H1 (cell line): ENCODE measurements around the gene CHRDL2. TPM values are rescaled to one million over a fixed set of nuclear protein-coding genes. Genes with fewer than 3 reads are reported as not detected.

Experiments
- CTCF ChIA-PET: fragments of 300-600 bp; sonication (Branson Sonifier 250); formaldehyde crosslinking; loops from one replicate; lab custom pipeline; 2021; ENCODE audit not compliant: partially characterized antibody; lab: Charles Lee
- POLR2A ChIA-PET: fragments of 300-600 bp; sonication (Branson Sonifier 250); formaldehyde crosslinking; loops from one replicate; lab custom pipeline; 2021; ENCODE audit warnings: inconsistent platforms; ENCODE audit not compliant: partially characterized antibody; lab: Charles Lee
- DNase-seq, 2 experiments: peaks; one replicate each; pipeline versions ENCODE4 v3.0.0 to v3.0.0-alpha.2; 2010 to 2022; ENCODE audit warnings: low spot score in 2 of 2, low read depth in 1 of 2, mixed read lengths in 1 of 2
- FAIRE-seq: peaks from 2 replicates; lab custom pipeline; 2011; peaks lifted over from hg19 to GRCh38; lab: Jason Lieb, UNC
- H2AFZ ChIP-seq: 2 replicates; pipeline ENCODE4 v1.8.1; 2012; ENCODE audit warnings: low read length, inconsistent platforms
- H2AK5ac ChIP-seq: 2 replicates; pipeline ENCODE4 v1.6.1; 2013; ENCODE audit warnings: low read depth, low read length
- H2BK120ac ChIP-seq: replicated peaks from 2 replicates; pipeline ENCODE3; 2013; ENCODE audit warnings: low read depth, low read length, inconsistent platforms
- H2BK12ac ChIP-seq: 2 replicates; pipeline ENCODE4 v1.6.1; 2013; ENCODE audit warnings: low read depth, low read length
- H2BK15ac ChIP-seq: 2 replicates; pipeline ENCODE4 v1.6.1; 2013; ENCODE audit warnings: low read length
- H2BK20ac ChIP-seq: 2 replicates; pipeline ENCODE4 v1.6.1; 2013; ENCODE audit warnings: low read length
- H2BK5ac ChIP-seq: 2 replicates; pipeline ENCODE4 v1.6.1; 2013; ENCODE audit warnings: low read depth, low read length
- H3K14ac ChIP-seq: 2 replicates; pipeline ENCODE4 v1.6.1; 2013; ENCODE audit warnings: inconsistent platforms; ENCODE audit not compliant: insufficient read length
- H3K18ac ChIP-seq: 2 replicates; pipeline ENCODE4 v1.6.1; 2013; ENCODE audit warnings: low read length; ENCODE audit errors: extremely low read depth
- H3K23ac ChIP-seq: 2 replicates; pipeline ENCODE4 v1.6.1; 2013; ENCODE audit warnings: inconsistent platforms; ENCODE audit not compliant: insufficient read length
- H3K23me2 ChIP-seq: 2 replicates; pipeline ENCODE4 v1.6.1; 2013; ENCODE audit warnings: low read depth, low read length
- H3K27ac ChIP-seq: 2 replicates; pipeline ENCODE4 v1.6.1; 2011; ENCODE audit warnings: low read depth, low read length, inconsistent platforms
- H3K27me3 ChIP-seq, 4 experiments: replicated peaks in 1 of 4; 1 replicate in 1 of 4; 2 replicates in 3 of 4; pipeline versions ENCODE4 v1.6.1 to v1.8.1; 2011 to 2013; ENCODE audit warnings: low read length in 3 of 4, mild to moderate bottlenecking in 3 of 4, inconsistent platforms in 2 of 4, mixed read lengths in 2 of 4, moderate library complexity in 1 of 4; ENCODE audit not compliant: control insufficient read depth in 3 of 4, insufficient read depth in 3 of 4; ENCODE audit errors: extremely low read depth in 1 of 4
- H3K36me3 ChIP-seq, 4 experiments: 2 replicates each; pipeline versions ENCODE4 v1.6.1 to v1.8.1; 2011 to 2013; ENCODE audit warnings: mild to moderate bottlenecking in 4 of 4, low read length in 3 of 4, moderate library complexity in 2 of 4, control low read depth in 1 of 4, inconsistent platforms in 1 of 4; ENCODE audit not compliant: insufficient read depth in 4 of 4, control insufficient read depth in 2 of 4
- H3K4ac ChIP-seq: replicated peaks from 2 replicates; pipeline ENCODE3; 2013; ENCODE audit warnings: low read length, low read depth, mixed read lengths, inconsistent platforms; ENCODE audit not compliant: insufficient read length
- H3K4me1 ChIP-seq, 4 experiments: replicated peaks in 1 of 4; 1 replicate in 1 of 4; 2 replicates in 3 of 4; pipeline versions ENCODE4 v1.6.1 to v1.8.1; 2011 to 2013; ENCODE audit warnings: low read length in 3 of 4, inconsistent platforms in 2 of 4, mixed read lengths in 1 of 4; ENCODE audit not compliant: insufficient read depth in 4 of 4, control insufficient read depth in 3 of 4
- H3K4me2 ChIP-seq, 2 experiments: 2 replicates each; pipeline versions ENCODE4 v1.6.1 to v1.8.1; 2011 to 2013; ENCODE audit warnings: low read depth in 2 of 2, low read length in 2 of 2, control low read depth in 1 of 2, inconsistent platforms in 1 of 2, mild to moderate bottlenecking in 1 of 2; ENCODE audit not compliant: insufficient read depth in 1 of 2
- H3K4me3 ChIP-seq, 4 experiments: fragments of 200-600, 300-600 bp in 1 of 4; sonication (generic), shearing (Covaris generic), sonication (Bioruptor Twin) in 1 of 4; 2 replicates each; pipeline versions ENCODE4 v1.5.1 to v1.8.1; 2011 to 2016; ENCODE audit warnings: low read length in 4 of 4, low read depth in 3 of 4, control low read depth in 2 of 4, inconsistent platforms in 2 of 4, mild to moderate bottlenecking in 2 of 4, mixed read lengths in 1 of 4, moderate library complexity in 1 of 4; ENCODE audit not compliant: insufficient read depth in 2 of 4; ENCODE audit errors: extremely low read depth in 1 of 4
- H3K56ac ChIP-seq: replicated peaks from 2 replicates; pipeline ENCODE3; 2013; ENCODE audit warnings: low read depth, mild to moderate bottlenecking, mixed read lengths, low read length, inconsistent platforms; ENCODE audit not compliant: insufficient read length
- H3K79me1 ChIP-seq: 2 replicates; pipeline ENCODE4 v1.6.1; 2013; ENCODE audit warnings: low read depth, low read length, control low read depth
- H3K79me2 ChIP-seq, 2 experiments: 2 replicates each; pipeline versions ENCODE4 v1.6.1 to v1.8.1; 2012 to 2013; ENCODE audit warnings: low read length in 2 of 2, mild to moderate bottlenecking in 2 of 2, inconsistent platforms in 1 of 2; ENCODE audit not compliant: insufficient read depth in 2 of 2, control insufficient read depth in 1 of 2
- H3K9ac ChIP-seq, 4 experiments: replicated peaks in 1 of 4; 1 replicate in 1 of 4; 2 replicates in 3 of 4; pipeline versions ENCODE4 v1.6.1 to v1.8.1; 2011 to 2013; ENCODE audit warnings: low read depth in 3 of 4, low read length in 3 of 4, control low read depth in 2 of 4, mild to moderate bottlenecking in 2 of 4, moderate library complexity in 2 of 4, inconsistent platforms in 1 of 4; ENCODE audit errors: extremely low read depth in 1 of 4
- H3K9me3 ChIP-seq, 2 experiments: 2 replicates each; pipeline versions ENCODE4 v1.6.1 to v1.8.1; 2012 to 2013; ENCODE audit warnings: mild to moderate bottlenecking in 2 of 2, moderate library complexity in 2 of 2, control low read depth in 1 of 2, inconsistent platforms in 1 of 2, low read depth in 1 of 2, low read length in 1 of 2, mixed read lengths in 1 of 2; ENCODE audit not compliant: insufficient read depth in 2 of 2
- H4K20me1 ChIP-seq, 2 experiments: replicated peaks in 1 of 2; 2 replicates each; pipeline versions ENCODE3 to v1.8.1; 2011 to 2013; ENCODE audit warnings: inconsistent platforms in 2 of 2, low read length in 2 of 2, mild to moderate bottlenecking in 1 of 2; ENCODE audit not compliant: insufficient read depth in 2 of 2, control insufficient read depth in 1 of 2
- H4K5ac ChIP-seq: 2 replicates; pipeline ENCODE4 v1.6.1; 2013; ENCODE audit warnings: low read length, low read depth, mixed read lengths, inconsistent platforms; ENCODE audit not compliant: insufficient read length
- H4K8ac ChIP-seq: 2 replicates; pipeline ENCODE4 v1.8.0; 2013; ENCODE audit warnings: mild to moderate bottlenecking, moderate library complexity, low read length, inconsistent platforms; ENCODE audit not compliant: insufficient read depth; ENCODE audit errors: extremely low read depth
- H4K91ac ChIP-seq: replicated peaks from 2 replicates; pipeline ENCODE3; 2013; ENCODE audit warnings: low read length, mixed read lengths, inconsistent platforms; ENCODE audit not compliant: insufficient read length
- CTBP2 ChIP-seq: IDR thresholded peaks from 2 replicates; pipeline ENCODE4 v1.7.0; 2011; ENCODE audit warnings: borderline replicate concordance, mild to moderate bottlenecking, moderate library complexity, mixed read lengths, low read length; ENCODE audit not compliant: insufficient read depth, insufficient read length
- CTCF ChIP-seq, 3 experiments: IDR thresholded peaks; 1 replicate in 2 of 3; 2 replicates in 1 of 3; pipeline versions ENCODE4 v1.5.1 to v1.6.1; 2011; ENCODE audit warnings: low read length in 3 of 3, mild to moderate bottlenecking in 3 of 3, inconsistent platforms in 2 of 3, low read depth in 1 of 3, moderate library complexity in 1 of 3; ENCODE audit not compliant: insufficient read depth in 1 of 3; ENCODE audit errors: control extremely low read depth in 1 of 3
- KDM5A ChIP-seq: fragments of 200-600 bp; IDR thresholded peaks from 2 replicates; pipeline ENCODE4 v1.7.1; 2012; ENCODE audit warnings: mild to moderate bottlenecking, low read length, inconsistent platforms, mixed read lengths
- NANOG ChIP-seq: IDR thresholded peaks from 2 replicates; pipeline ENCODE4 v1.6.1; 2011; ENCODE audit warnings: low read length, low read depth, mild to moderate bottlenecking, inconsistent platforms; ENCODE audit not compliant: insufficient read depth, poor library complexity, severe bottlenecking
- RFX5 ChIP-seq: IDR thresholded peaks from 2 replicates; pipeline ENCODE4 v1.6.1; 2011; ENCODE audit warnings: low read depth, low read length, improper control_type of control experiment, borderline replicate concordance
- SIRT6 ChIP-seq: IDR thresholded peaks from one replicate; pipeline ENCODE4 v1.7.1; 2012; ENCODE audit warnings: low read length, inconsistent platforms
- SRF ChIP-seq: IDR thresholded peaks from 2 replicates; pipeline ENCODE4 v1.6.1; 2011; ENCODE audit warnings: mild to moderate bottlenecking, low read depth, low read length, moderate library complexity
- TAF1 ChIP-seq: IDR thresholded peaks from 2 replicates; pipeline ENCODE4 v1.6.1; 2011; ENCODE audit warnings: mild to moderate bottlenecking, low read depth, low read length
- TAF7 ChIP-seq: optimal IDR thresholded peaks from 2 replicates; pipeline ENCODE3; 2011; ENCODE audit warnings: low read depth, mild to moderate bottlenecking, inconsistent platforms, low read length, moderate library complexity, borderline replicate concordance
- WGBS, 2 experiments: shearing (Covaris generic) in 1 of 2; methylation state at CpG; one replicate each; pipeline versions ENCODE4 v1.1.6 to v1.1.7; 2013 to 2015; ENCODE audit warnings: low lambda C conversion rate in 2 of 2, mixed read lengths in 2 of 2, inconsistent platforms in 1 of 2, low coverage in 1 of 2, missing lambda C conversion rate in 1 of 2; ENCODE audit not compliant: insufficient replicate concordance in 2 of 2, insufficient coverage in 1 of 2, insufficient read length in 1 of 2; ENCODE audit errors: extremely low coverage in 1 of 2, missing lambda C conversion rate in 1 of 2; 5-methylcytosine and 5-hydroxymethylcytosine counted together
- polyA plus RNA-seq, 7 experiments: library from polyadenylated mRNA; depleted of rRNA in 3 of 7; stranded (reverse) in 5 of 7; unstranded in 2 of 7; fragments of >200 nt in 5 of 7; fragments of 200-250 nt in 2 of 7; gene quantifications; 1 replicate in 5 of 7; 2 replicates in 1 of 7; 4 replicates in 1 of 7; pipeline versions ENCODE4 v1.2.1 to v1.2.3, GENCODE V29; 2011 to 2013; ENCODE audit warnings: missing spikeins in 2 of 7, mixed read lengths in 2 of 7
- total RNA-seq: library from RNA; stranded (reverse); fragmentation: NEBNext Ultra II Directional; extraction: Animal tissue kit (Norgen Biotek cat#: 25700); gene quantifications from 2 replicates; pipeline ENCODE4 v1.2.1, GENCODE V29; 2021

Gene CHRDL2
- total and polyA plus RNA-seq, 2 of the 8 experiments (the other 6 are each of a cell fraction or from before 2014, with no cell fraction given) = 0.26 to 0.48 TPM

DNA sequence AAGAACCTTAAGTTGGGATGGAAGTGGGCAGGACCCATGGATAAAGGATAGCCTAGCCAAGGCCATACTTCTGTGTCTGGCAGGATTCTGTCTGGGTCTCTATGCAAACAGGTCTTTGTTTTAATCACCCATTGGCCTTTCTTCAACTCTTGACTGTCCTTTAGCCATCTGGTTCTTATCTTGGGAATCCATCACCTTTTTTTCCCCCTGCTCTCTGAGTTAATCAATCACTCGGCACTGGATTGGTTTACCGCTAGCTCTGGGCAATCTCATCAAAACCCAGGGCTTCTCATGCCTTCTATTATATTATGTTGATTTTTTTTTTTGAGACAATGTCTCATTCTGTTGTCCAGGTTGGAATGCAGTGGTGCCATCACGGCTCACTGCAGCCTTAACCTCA is 15.6 kb upstream of the CHRDL2 start:
- TF ChIP-seq NANOG = no peak
- no peak for TF ChIP-seq TAF1
- TF ChIP-seq KDM5A = no peak
- no peak for TF ChIP-seq CTBP2
- TF ChIP-seq SRF = no peak
- TF ChIP-seq SIRT6 = no peak
- TF ChIP-seq TAF7 = no peak
- TF ChIP-seq CTCF (IDR thresholded peaks at IDR 0.05; ENCODE audit: control extremely low read depth in 1 of 3, insufficient read depth in 1 of 3, low read depth in 1 of 3, low read length in 3 of 3) = no peak
- no peak for TF ChIP-seq RFX5
- Histone ChIP-seq H3K9me3 (no peaks in the 10 kb centered on the region; a peak in 1 of 4 replicates), H3K56ac (no peak overlapping the region), H3K4me1 (peaks cover 3 to 6% (median 4%) of the 10 kb centered on the region in 4 experiments; a peak in 5 of 7 replicates), H4K5ac (no peak overlapping the region), H3K23me2 (peaks cover 9% of the 10 kb centered on the region; the same call in 1 of the 2 replicates), H3K9ac (no peak overlapping the region), H4K20me1 (no peaks in the 10 kb centered on the region), H4K91ac (no peak overlapping the region), H2BK120ac (no peak overlapping the region), H2AFZ (no peak overlapping the region), H4K8ac (no peak overlapping the region), H3K27ac (no peak overlapping the region), H3K4me2 (no peak overlapping the region), H3K4me3 (no peak overlapping the region), H3K4ac (no peak overlapping the region), H2BK5ac (no peak overlapping the region), H3K79me1 (peaks cover 5% of the 10 kb centered on the region), H3K27me3 (peaks cover 0 to 2% (median 0%) of the 10 kb centered on the region in 4 experiments; a peak in 1 of 7 replicates), H3K18ac (no peak overlapping the region), H3K23ac (no peak overlapping the region), H2BK12ac (no peak overlapping the region), H3K14ac (no peak overlapping the region), H2BK15ac (no peak overlapping the region), H2BK20ac (no peak overlapping the region), H2AK5ac (no peak overlapping the region), H3K79me2 (peaks cover 0 to 22% of the 10 kb centered on the region in 2 experiments; a peak in 2 of 4 replicates), H3K36me3 (no peaks in the 10 kb centered on the region)
- ChIA-PET CTCF (interaction anchor here (1.4 to 3.5 kb wide), 2 partner anchors 9 to 21 kb away, joined by 4 to 14 read pairs; no protein-coding TSS in a partner anchor), POLR2A (no interaction called here)
- FAIRE-seq (no peak), DNase-seq (no peak)
- WGBS, 2 experiments = 81% methylated on average over 3 of the region's 3 CpGs; no CpG with 5 or more reads in 1 of the 2 experiments
